ENCODE results near the gene PLCH1.
"Not testable (repeated sequence)": the region's sequence is repeated elsewhere in the genome, so short reads cannot be mapped to it uniquely, and the experiment has no call there.

DNA sequence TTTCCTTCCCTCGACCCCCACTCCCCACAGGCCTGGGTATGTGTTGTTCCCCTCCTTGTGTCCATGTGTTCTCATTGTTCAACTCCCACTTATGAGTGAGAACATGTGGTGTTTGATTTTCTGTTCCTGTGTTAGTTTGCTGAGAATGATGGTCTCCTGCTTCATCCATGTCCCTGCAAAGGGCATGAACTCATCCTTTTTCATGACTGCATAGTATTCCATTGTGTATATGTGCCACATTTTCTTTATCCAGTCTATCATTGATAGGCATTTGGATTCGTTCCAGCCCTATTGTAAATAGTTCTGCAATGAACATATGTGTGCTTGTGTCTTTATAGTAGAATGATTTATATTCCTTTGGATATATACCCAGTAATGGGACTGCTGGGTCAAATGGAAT, 350.0 kb downstream of the PLCH1 start:
- TF ChIP-seq POLR2AphosphoS5 (IDR thresholded peaks at IDR 0.05; ENCODE audit: low read depth, low read length); POLR2A (IDR thresholded peaks at IDR 0.05; ENCODE audit: low read depth, low read length); SPI1 (IDR thresholded peaks at IDR 0.05; ENCODE audit: low read depth, low read length); TAF1 (IDR thresholded peaks at IDR 0.05; ENCODE audit: low read depth, low read length); POU2F2 (IDR thresholded peaks at IDR 0.05; ENCODE audit: low read depth, low read length); PAX5 (IDR thresholded peaks at IDR 0.05; ENCODE audit: insufficient read depth, low read length, severe bottlenecking): not testable (repeated sequence)

Data from GM12891 (cell line).